Panc1 (cell line): ENCODE results near the gene PPP1R2. TPM values are rescaled to one million over a fixed set of nuclear protein-coding genes. Genes with fewer than 3 reads are reported as not detected.

ENCODE experiments used
- ATAC-seq: fragments of 200-7000 bp; cut with Tn5 transposase; 2 replicates; pipeline ENCODE4 v1.9.1; 2020; ENCODE audit warnings: mild to moderate bottlenecking, moderate library complexity
- BruUV-seq: library from RNA; stranded (reverse); fragments of 400-500 nt; replicated peaks from 2 replicates; lab custom pipeline; 2021; lab: Mats Ljungman, UMichigan
- CTCF ChIA-PET: fragments of 300-600 bp; sonication (Branson Sonifier 250); formaldehyde crosslinking; loops from one replicate; lab custom pipeline; 2022; ENCODE audit warnings: antibody characterized with exemption; lab: Charles Lee
- POLR2A ChIA-PET: fragments of 300-600 bp; sonication (Branson Sonifier 250); formaldehyde crosslinking; loops from one replicate; lab custom pipeline; 2022; ENCODE audit warnings: antibody characterized with exemption; lab: Charles Lee
- DNase-seq: peaks from one replicate; pipeline ENCODE4 v3.0.0-alpha.2; 2010; ENCODE audit warnings: low read depth, low spot score
- H3K27ac ChIP-seq: 2 replicates; pipeline ENCODE4 v1.5.1; 2011; ENCODE audit warnings: mild to moderate bottlenecking, low read length, inconsistent platforms
- H3K27me3 ChIP-seq: fragments of 200-500 bp; sonication (Bioruptor generic); 2 replicates; pipeline ENCODE4 v1.6.0; 2014; ENCODE audit warnings: low read length, inconsistent platforms; ENCODE audit not compliant: control insufficient read depth, insufficient read depth
- H3K36me3 ChIP-seq: fragments of 200-500 bp; sonication (Bioruptor generic); 2 replicates; pipeline ENCODE4 v1.5.1; 2014; ENCODE audit warnings: inconsistent platforms, mild to moderate bottlenecking, low read length, moderate library complexity; ENCODE audit not compliant: control insufficient read depth, insufficient read depth
- H3K4me1 ChIP-seq: 2 replicates; pipeline ENCODE4 v1.5.1; 2011; ENCODE audit warnings: inconsistent platforms, mild to moderate bottlenecking, low read length, moderate library complexity; ENCODE audit not compliant: control insufficient read depth, insufficient read depth
- H3K4me3 ChIP-seq, 2 experiments: 2 replicates each; pipeline ENCODE4 v1.5.1; 2011 to 2012; ENCODE audit warnings: low read depth in 2 of 2, low read length in 2 of 2, mild to moderate bottlenecking in 2 of 2, inconsistent platforms in 1 of 2, moderate library complexity in 1 of 2
- H3K9me3 ChIP-seq: fragments of 200-500 bp; sonication (Bioruptor generic); 2 replicates; pipeline ENCODE4 v1.5.1; 2014; ENCODE audit warnings: low read depth, mild to moderate bottlenecking, inconsistent platforms, low read length, moderate library complexity; ENCODE audit not compliant: control insufficient read depth, insufficient read depth
- POLR2AphosphoS5 ChIP-seq: IDR thresholded peaks from 2 replicates; pipeline ENCODE4 v1.6.1; 2012; ENCODE audit warnings: mild to moderate bottlenecking, low read depth, low read length, moderate library complexity
- SIN3A ChIP-seq: IDR thresholded peaks from 2 replicates; pipeline ENCODE4 v1.6.1; 2012; ENCODE audit warnings: low read depth, mild to moderate bottlenecking, low read length, moderate library complexity, borderline replicate concordance; ENCODE audit not compliant: insufficient read depth
- TCF7L2 ChIP-seq: IDR thresholded peaks from 2 replicates; pipeline ENCODE4 v1.6.1; 2011; ENCODE audit warnings: mild to moderate bottlenecking, low read depth, low read length, inconsistent platforms
- in situ Hi-C: cut with HindIII; loops from 2 replicates; pipeline ENCODE4 v1.10.0; 2016; ENCODE audit warnings: low sequenced_read_pairs, low pct_unique_long_range_greater_than_20kb
- intact Hi-C: fragments of 100-400 bp; cut with micrococcal nuclease; formaldehyde crosslinking; loops from one replicate; pipeline ENCODE4 v1.10.0; 2022; ENCODE audit not compliant: unreplicated experiment
- total RNA-seq: library from RNA; stranded (reverse); gene quantifications from one replicate; pipeline ENCODE4 v1.2.1, GENCODE V29; 2021; ENCODE audit not compliant: unreplicated experiment
- TF ChIP-seq, protein P1 (sequence below), 2 experiments: IDR thresholded peaks; 2 replicates each; pipeline ENCODE4 v1.6.1; 2011 to 2012; ENCODE audit warnings: low read depth in 2 of 2, control low read depth in 1 of 2, low read length in 1 of 2, mild to moderate bottlenecking in 1 of 2, moderate library complexity in 1 of 2; ENCODE audit not compliant: insufficient read depth in 1 of 2
- TF ChIP-seq, protein P2 (sequence below): fragments of 450-650 bp; IDR thresholded peaks from 2 replicates; pipeline ENCODE4 v1.5.1; 2017; ENCODE audit warnings: mild to moderate bottlenecking

The PPP1R2 gene
- total RNA-seq, 1 experiment from 2014 or later: 60.2 TPM

DNA sequence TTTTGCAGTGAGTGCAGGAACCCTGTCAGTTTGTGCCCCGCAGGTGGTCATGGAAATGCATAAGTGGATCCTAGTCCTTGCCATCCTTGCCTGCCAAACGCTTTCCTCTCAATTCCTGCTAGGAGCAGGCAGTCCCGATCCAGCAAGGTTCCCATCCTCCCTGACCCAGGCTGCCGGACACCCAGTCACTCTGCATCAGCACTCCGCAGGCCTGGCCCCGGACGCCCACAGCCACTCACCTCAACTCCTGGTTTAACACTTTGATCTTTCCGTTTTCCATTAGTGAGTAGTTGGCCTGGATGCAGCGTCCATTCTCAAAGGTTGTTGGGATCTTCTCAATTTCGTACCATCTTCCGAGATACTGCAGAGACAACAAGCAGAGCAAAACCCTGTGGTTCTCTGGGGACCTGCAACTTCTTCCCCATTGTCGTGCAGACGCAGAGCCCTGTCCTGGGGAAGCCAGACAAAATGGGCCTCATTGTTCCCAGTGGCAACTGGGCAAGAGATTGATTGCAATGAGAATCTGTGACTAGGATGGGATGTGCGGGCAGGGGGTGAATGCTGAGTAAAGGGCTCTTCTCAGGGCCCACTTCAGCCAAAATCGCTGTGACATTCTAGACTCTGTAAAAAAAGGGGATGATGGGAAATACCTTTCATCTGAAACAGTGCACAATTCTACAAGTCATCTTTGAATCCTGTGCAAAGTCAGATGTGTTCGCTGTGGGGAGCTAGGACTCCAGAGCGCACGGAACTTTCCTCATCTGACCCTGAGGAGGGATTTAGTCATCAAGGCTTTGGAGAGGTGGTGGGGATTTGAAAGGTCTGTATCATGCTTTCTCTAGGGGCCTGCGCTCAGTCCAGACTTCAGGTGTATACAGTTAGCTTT is 30.7 kb upstream of the PPP1R2 start:
- ATAC-seq: no peak
- no TSS peak for BruUV-seq
- Histone ChIP-seq H3K27me3 (no peaks in the 10 kb centered on the region), H3K4me3 (no peak overlapping the region), H3K27ac (no peak overlapping the region), H3K4me1 (no peaks in the 10 kb centered on the region), H3K9me3 (no peaks in the 10 kb centered on the region), H3K36me3 (no peaks in the 10 kb centered on the region)
- ChIA-PET POLR2A (interaction anchor here (0.6 kb wide), 1 partner anchor 16 kb away, joined by 3 read pairs; no protein-coding TSS in a partner anchor), CTCF (no interaction called here)
- in situ Hi-C loops: no loop called here
- intact Hi-C loops: no loop called here
- DNase-seq: no peak
- TF ChIP-seq, protein P1, sequence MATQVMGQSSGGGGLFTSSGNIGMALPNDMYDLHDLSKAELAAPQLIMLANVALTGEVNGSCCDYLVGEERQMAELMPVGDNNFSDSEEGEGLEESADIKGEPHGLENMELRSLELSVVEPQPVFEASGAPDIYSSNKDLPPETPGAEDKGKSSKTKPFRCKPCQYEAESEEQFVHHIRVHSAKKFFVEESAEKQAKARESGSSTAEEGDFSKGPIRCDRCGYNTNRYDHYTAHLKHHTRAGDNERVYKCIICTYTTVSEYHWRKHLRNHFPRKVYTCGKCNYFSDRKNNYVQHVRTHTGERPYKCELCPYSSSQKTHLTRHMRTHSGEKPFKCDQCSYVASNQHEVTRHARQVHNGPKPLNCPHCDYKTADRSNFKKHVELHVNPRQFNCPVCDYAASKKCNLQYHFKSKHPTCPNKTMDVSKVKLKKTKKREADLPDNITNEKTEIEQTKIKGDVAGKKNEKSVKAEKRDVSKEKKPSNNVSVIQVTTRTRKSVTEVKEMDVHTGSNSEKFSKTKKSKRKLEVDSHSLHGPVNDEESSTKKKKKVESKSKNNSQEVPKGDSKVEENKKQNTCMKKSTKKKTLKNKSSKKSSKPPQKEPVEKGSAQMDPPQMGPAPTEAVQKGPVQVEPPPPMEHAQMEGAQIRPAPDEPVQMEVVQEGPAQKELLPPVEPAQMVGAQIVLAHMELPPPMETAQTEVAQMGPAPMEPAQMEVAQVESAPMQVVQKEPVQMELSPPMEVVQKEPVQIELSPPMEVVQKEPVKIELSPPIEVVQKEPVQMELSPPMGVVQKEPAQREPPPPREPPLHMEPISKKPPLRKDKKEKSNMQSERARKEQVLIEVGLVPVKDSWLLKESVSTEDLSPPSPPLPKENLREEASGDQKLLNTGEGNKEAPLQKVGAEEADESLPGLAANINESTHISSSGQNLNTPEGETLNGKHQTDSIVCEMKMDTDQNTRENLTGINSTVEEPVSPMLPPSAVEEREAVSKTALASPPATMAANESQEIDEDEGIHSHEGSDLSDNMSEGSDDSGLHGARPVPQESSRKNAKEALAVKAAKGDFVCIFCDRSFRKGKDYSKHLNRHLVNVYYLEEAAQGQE (IDR thresholded peaks at IDR 0.05; ENCODE audit: insufficient read depth in 1 of 2, low read depth in 2 of 2, low read length in 1 of 2): no peak
- TF ChIP-seq, protein P2, sequence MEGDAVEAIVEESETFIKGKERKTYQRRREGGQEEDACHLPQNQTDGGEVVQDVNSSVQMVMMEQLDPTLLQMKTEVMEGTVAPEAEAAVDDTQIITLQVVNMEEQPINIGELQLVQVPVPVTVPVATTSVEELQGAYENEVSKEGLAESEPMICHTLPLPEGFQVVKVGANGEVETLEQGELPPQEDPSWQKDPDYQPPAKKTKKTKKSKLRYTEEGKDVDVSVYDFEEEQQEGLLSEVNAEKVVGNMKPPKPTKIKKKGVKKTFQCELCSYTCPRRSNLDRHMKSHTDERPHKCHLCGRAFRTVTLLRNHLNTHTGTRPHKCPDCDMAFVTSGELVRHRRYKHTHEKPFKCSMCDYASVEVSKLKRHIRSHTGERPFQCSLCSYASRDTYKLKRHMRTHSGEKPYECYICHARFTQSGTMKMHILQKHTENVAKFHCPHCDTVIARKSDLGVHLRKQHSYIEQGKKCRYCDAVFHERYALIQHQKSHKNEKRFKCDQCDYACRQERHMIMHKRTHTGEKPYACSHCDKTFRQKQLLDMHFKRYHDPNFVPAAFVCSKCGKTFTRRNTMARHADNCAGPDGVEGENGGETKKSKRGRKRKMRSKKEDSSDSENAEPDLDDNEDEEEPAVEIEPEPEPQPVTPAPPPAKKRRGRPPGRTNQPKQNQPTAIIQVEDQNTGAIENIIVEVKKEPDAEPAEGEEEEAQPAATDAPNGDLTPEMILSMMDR: no peak
- TF ChIP-seq POLR2AphosphoS5: no peak
- TF ChIP-seq SIN3A: no peak
- no peak for TF ChIP-seq TCF7L2

DNA sequence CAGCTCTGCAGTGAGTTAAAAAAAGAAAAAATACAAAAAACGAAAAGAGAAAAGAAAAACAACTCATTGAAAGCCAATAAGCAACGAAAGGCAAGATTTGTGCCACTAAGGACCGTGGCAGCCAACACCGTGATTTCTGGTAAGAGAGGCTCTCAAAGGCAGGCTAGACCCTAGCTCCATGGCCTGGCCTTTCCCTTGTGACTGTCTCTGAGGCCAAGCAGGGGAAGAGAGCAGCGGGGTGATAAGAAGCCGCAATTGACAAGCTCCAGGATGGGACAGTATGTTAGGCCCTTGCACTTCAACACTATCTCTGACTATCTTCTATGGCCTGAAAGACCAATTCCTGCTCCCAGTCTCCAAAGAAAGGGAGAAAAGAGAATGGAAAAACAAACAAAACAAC is 28.2 kb upstream of the PPP1R2 start:
- Histone ChIP-seq H3K27ac (no peak overlapping the region), H3K4me3 (no peak overlapping the region), H3K9me3 (no peaks in the 10 kb centered on the region), H3K36me3 (no peaks in the 10 kb centered on the region), H3K4me1 (peaks cover 3% of the 10 kb centered on the region; the same call in 1 of the 2 replicates), H3K27me3 (no peaks in the 10 kb centered on the region)
- ChIA-PET CTCF (no interaction called here), POLR2A (no interaction called here)
- TF ChIP-seq TCF7L2 (no peak), POLR2AphosphoS5 (no peak), SIN3A (no peak)
- TF ChIP-seq, protein P2: no peak
- TF ChIP-seq, protein P1 (IDR thresholded peaks at IDR 0.05; ENCODE audit: insufficient read depth in 1 of 2, low read depth in 2 of 2, low read length in 1 of 2): no peak
- intact Hi-C loops (no loop called here), in situ Hi-C loops (no loop called here)
- ATAC-seq (no peak), DNase-seq (no peak)
- no TSS peak for BruUV-seq
